Gastrocnemius medialis (tissue), 4 donors: ENCODE measurements around the gene SCNM1. TPM values are rescaled to one million over a fixed set of nuclear protein-coding genes. Genes with fewer than 3 reads are reported as not detected.

Experiments
- ATAC-seq, 2 donors: fragments of 150-250 bp; one replicate each; pipeline ENCODE4 v1.9.1; 2016
- DNase-seq, 2 donors: peaks; one replicate each; pipeline ENCODE4 v3.0.0-alpha.2; 2019
- H3K27ac ChIP-seq, 4 donors: fragments of 200-600 bp; sonication (generic); 1 replicate in 1 of 4; 2 replicates in 3 of 4; pipeline ENCODE4 v1.5.1; 2016 to 2018; ENCODE audit warnings: mild to moderate bottlenecking in 2 of 4, moderate library complexity in 1 of 4
- H3K27me3 ChIP-seq, 3 donors: fragments of 200-600 bp; sonication (generic) in 2 of 3; 1 replicate in 1 of 3; 2 replicates in 2 of 3; pipeline versions ENCODE4 v1.5.1 to v1.6.0; 2016 to 2019; ENCODE audit warnings: mild to moderate bottlenecking in 1 of 3, moderate library complexity in 1 of 3
- H3K36me3 ChIP-seq, 2 donors: fragments of 200-600 bp; sonication (generic) in 1 of 2; one replicate each; pipeline ENCODE4 v1.5.1; 2017 to 2018
- H3K4me1 ChIP-seq, 2 donors: fragments of 200-600 bp; sonication (generic) in 1 of 2; one replicate each; pipeline ENCODE4 v1.5.1; 2016 to 2017; ENCODE audit warnings: mild to moderate bottlenecking in 2 of 2
- H3K4me3 ChIP-seq, 4 donors: fragments of 200-600 bp; sonication (generic) in 3 of 4; 1 replicate in 1 of 4; 2 replicates in 3 of 4; pipeline ENCODE4 v1.5.1; 2016 to 2019; ENCODE audit warnings: mild to moderate bottlenecking in 2 of 4
- H3K9me3 ChIP-seq, 3 donors: fragments of 200-600 bp; sonication (generic) in 2 of 3; 1 replicate in 1 of 3; 2 replicates in 2 of 3; pipeline ENCODE4 v1.5.1; 2016 to 2019
- CTCF ChIP-seq, 5 experiments: fragments of 450-650 bp in 3 of 5; fragments of 200-600 bp in 2 of 5; sonication (generic) in 2 of 5; IDR thresholded peaks in 4 of 5; conservative IDR thresholded peaks in 1 of 5; 1 replicate in 4 of 5; 2 replicates in 1 of 5; pipeline ENCODE4 v1.5.1; 2016 to 2019; ENCODE audit warnings: antibody characterized with exemption in 5 of 5, mild to moderate bottlenecking in 3 of 5, moderate library complexity in 3 of 5
- POLR2A ChIP-seq, 2 donors: fragments of 450-650 bp; IDR thresholded peaks; one replicate each; pipeline ENCODE4 v1.6.1; 2017; ENCODE audit warnings: antibody characterized with exemption in 2 of 2, mild to moderate bottlenecking in 2 of 2, moderate library complexity in 2 of 2
- in situ Hi-C, 4 donors: fragments of 200-750 bp; cut with MboI; loops; one replicate each; pipeline versions ENCODE4 v1.15.0 to v1.8.0; 2017; ENCODE audit warnings: low sequenced_read_pairs in 4 of 4
- intact Hi-C: fragments of 100-400 bp; cut with DNase I; formaldehyde crosslinking; loops from one replicate; pipeline ENCODE4 v1.15.1; 2023; ENCODE audit warnings: low total_unique reads
- total RNA-seq, 4 donors: library from RNA; depleted of rRNA; stranded (reverse); fragments of >200 nt; gene quantifications; one replicate each; pipeline versions ENCODE4 v1.1.0 to v1.2.3, GENCODE V29; 2016

Gene SCNM1
- 10 to 100 TPM; 17.7 to 56.1 (median 35.6) TPM for total RNA-seq

- H3K36me3 ChIP-seq = peaks cover 0 to 18% of the 10 kb centered on the region in 2 donors
- ATAC-seq = peak; percentile 81 to 85
- intact Hi-C loops = loop anchor here (1.0 to 2.0 kb wide), 3 partner anchors 20 to 95 kb away; partner anchors contain the start of genes GABPB2, SEMA6C and VPS72
These were observed at the start of gene SCNM1, which contains the start of gene LYSMD1 for GRCh38 chr1:151165738-151166504. Gene SCNM1, plus strand, starts transcription at chr1:151166144. Its CDS starts 9 bp downstream, at chr1:151166153. Gene LYSMD1, minus strand, starts transcription at chr1:151165902. Its CDS starts 644 bp downstream, at chr1:151165258.

GRCh38 chr1:151124763-151125403 is 41.1 kb upstream of the SCNM1 start:
- Histone ChIP-seq H3K27ac (peak overlapping the region in 2 of 4 donors; percentile 35 to 37), H3K27me3 (no peaks in the 10 kb centered on the region), H3K36me3 (no peaks in the 10 kb centered on the region), H3K4me1 (peaks cover 0 to 6% of the 10 kb centered on the region in 2 donors), H3K9me3 (no peaks in the 10 kb centered on the region), H3K4me3 (no peak overlapping the region)
- TF ChIP-seq CTCF (IDR thresholded peaks at IDR 0.05 in 4 of 5, conservative IDR thresholded peaks at IDR 0.05 in 1 of 5) (no peak), POLR2A (IDR thresholded peaks at IDR 0.05) (no peak)
- ATAC-seq (no peak), DNase-seq (peak in 1 of 2 donors; percentile 17)
- in situ Hi-C loops (no loop called here), intact Hi-C loops (no loop called here)

More at GRCh38 chr1:151165738-151166504, at the start of gene SCNM1, which contains the start of gene LYSMD1:
- H3K4me3 ChIP-seq = peak within 1 kb of the TSS; percentile 82 to 97 (median 84)
- DNase-seq = peak; percentile 97 to 98
- no peaks in the 10 kb centered on the region for H3K9me3 ChIP-seq
- H3K4me1 ChIP-seq = peaks cover 50 to 54% of the 10 kb centered on the region in 2 donors
- TF ChIP-seq CTCF (IDR thresholded peaks at IDR 0.05 in 4 of 5, conservative IDR thresholded peaks at IDR 0.05 in 1 of 5) (peak in 3 of 5 experiments; percentile 11 to 69 (median 51)), POLR2A (IDR thresholded peaks at IDR 0.05) (peak; percentile 43 to 63)
- no peaks in the 10 kb centered on the region for H3K27me3 ChIP-seq
- peak within 1 kb of the TSS; percentile 91 to 99 (median 91) for H3K27ac ChIP-seq
- in situ Hi-C loops = no loop called here

- Histone ChIP-seq H3K4me3 (no peak overlapping the region), H3K27ac (no peak overlapping the region), H3K36me3 (peaks cover 0 to 18% of the 10 kb centered on the region in 2 donors), H3K9me3 (no peaks in the 10 kb centered on the region), H3K27me3 (no peaks in the 10 kb centered on the region), H3K4me1 (peaks cover 0 to 6% of the 10 kb centered on the region in 2 donors)
- DNase-seq (peak in 1 of 2 donors; percentile 10), ATAC-seq (no peak)
- TF ChIP-seq CTCF (IDR thresholded peaks at IDR 0.05 in 4 of 5, conservative IDR thresholded peaks at IDR 0.05 in 1 of 5) (no peak), POLR2A (IDR thresholded peaks at IDR 0.05) (no peak)
- intact Hi-C loops = loop anchor here (2.0 kb wide), 1 partner anchor 22 kb away; no protein-coding TSS in a partner anchor
- in situ Hi-C loops = no loop called here
These were observed 37.1 kb upstream of the SCNM1 start for GRCh38 chr1:151128800-151129199.

GRCh38 chr1:151130987-151131586 is 34.9 kb upstream of the SCNM1 start:
- no peaks in the 10 kb centered on the region for H3K9me3 ChIP-seq
- TF ChIP-seq POLR2A (IDR thresholded peaks at IDR 0.05) (peak in 1 of 2 donors; percentile 6), CTCF (IDR thresholded peaks at IDR 0.05 in 4 of 5, conservative IDR thresholded peaks at IDR 0.05 in 1 of 5) (no peak)
- peaks cover 3 to 6% of the 10 kb centered on the region in 2 donors for H3K4me1 ChIP-seq
- H3K27ac ChIP-seq = peak overlapping the region; percentile 53 to 98 (median 68)
- in situ Hi-C loops = no loop called here
- peaks cover 0 to 41% of the 10 kb centered on the region in 2 donors for H3K36me3 ChIP-seq
- ATAC-seq (peak; percentile 25 to 64), DNase-seq (peak; percentile 67 to 77)
- H3K4me3 ChIP-seq = peak overlapping the region; percentile 16 to 47 (median 32)
- no peaks in the 10 kb centered on the region for H3K27me3 ChIP-seq
- intact Hi-C loops = no loop called here
